Fibroblast of pulmonary artery (primary cell): ENCODE data around the gene ATF7.

Experiments
- DNase-seq: peaks from one replicate; pipeline ENCODE4 v3.0.0-alpha.2; 2010; ENCODE audit warnings: low read depth
- H3K4me3 ChIP-seq: replicated peaks from 2 replicates; pipeline ENCODE4 v1.5.1; 2011; ENCODE audit warnings: low read depth, mild to moderate bottlenecking, control low read depth, low read length, moderate library complexity
- TF ChIP-seq, protein P1 (sequence below): IDR thresholded peaks from 2 replicates; pipeline ENCODE4 v1.5.1; 2011; ENCODE audit warnings: mild to moderate bottlenecking, control low read depth, low read length, inconsistent platforms; ENCODE audit errors: missing control alignments

ATF7 gene

DNA sequence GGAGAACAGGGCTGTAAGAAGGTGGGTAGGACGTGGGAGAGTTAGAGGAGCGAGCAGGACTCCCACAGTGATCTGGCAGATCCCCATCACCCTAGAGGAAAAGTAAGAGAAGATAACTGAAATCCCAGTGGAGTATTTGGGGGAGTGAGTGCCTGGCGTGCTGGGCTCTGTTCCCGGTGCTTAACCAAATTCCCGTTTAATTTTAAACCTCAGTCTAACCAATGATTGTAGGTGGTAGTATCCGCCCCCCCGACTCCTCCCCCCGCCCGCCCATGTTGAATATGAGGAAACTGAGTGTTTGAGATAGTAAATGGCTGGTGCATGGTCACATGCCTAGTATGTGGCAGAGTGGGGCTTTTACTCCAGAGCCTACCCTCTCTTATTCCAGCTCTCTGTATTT, 123.9 kb downstream of the ATF7 start:
- peak; percentile 70 for DNase-seq
- H3K4me3 ChIP-seq, result peak overlapping the region; percentile 66
- TF ChIP-seq, protein P1, sequence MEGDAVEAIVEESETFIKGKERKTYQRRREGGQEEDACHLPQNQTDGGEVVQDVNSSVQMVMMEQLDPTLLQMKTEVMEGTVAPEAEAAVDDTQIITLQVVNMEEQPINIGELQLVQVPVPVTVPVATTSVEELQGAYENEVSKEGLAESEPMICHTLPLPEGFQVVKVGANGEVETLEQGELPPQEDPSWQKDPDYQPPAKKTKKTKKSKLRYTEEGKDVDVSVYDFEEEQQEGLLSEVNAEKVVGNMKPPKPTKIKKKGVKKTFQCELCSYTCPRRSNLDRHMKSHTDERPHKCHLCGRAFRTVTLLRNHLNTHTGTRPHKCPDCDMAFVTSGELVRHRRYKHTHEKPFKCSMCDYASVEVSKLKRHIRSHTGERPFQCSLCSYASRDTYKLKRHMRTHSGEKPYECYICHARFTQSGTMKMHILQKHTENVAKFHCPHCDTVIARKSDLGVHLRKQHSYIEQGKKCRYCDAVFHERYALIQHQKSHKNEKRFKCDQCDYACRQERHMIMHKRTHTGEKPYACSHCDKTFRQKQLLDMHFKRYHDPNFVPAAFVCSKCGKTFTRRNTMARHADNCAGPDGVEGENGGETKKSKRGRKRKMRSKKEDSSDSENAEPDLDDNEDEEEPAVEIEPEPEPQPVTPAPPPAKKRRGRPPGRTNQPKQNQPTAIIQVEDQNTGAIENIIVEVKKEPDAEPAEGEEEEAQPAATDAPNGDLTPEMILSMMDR, result no peak

- peak overlapping the region; percentile 66 for H3K4me3 ChIP-seq
- DNase-seq, result no peak
- TF ChIP-seq, protein P1, result no peak
Observed at GRCh38 chr12:53501615-53502181, 124.5 kb downstream of the ATF7 start.

DNA sequence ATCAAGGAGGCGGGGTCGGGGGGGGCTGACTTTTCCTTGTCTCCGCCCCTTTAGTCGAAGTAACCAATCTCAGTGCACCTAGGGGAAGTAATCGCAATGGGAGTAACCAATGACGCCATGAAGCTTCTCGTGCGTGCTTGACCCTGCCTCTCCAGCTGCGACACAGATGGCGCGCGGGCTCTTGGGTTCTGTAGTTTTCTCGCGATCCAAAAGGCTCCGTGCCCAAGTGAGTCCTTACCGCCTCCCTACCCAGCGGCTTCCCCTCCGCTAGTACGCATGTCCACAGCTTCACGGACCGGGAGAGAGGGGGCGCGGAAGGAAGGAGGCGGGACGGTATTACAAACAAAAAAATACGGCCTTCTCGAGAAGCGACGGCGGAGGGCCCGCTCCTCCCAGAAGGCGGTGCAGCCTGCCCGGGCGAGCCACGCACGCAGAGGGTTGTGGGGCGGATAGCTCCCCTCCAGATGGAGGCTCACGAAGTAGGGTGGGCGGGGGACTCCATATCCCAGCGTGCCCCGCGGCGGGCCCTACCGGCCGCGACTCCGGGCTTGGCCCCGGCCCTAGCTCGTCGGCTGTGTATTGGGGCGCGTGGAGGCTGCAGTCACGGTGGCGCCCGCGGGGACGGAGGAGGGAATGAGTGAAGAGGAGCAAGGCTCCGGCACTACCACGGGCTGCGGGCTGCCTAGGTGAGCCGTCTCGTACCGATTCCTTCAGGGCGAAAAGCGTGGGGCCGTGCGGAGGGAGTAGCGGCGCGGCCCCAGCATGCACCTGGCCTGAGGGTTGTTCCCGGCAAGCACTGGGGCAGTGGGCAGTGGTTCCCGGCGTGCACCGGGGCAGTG, 125.2 kb downstream of the ATF7 start, which contains the start of gene TARBP2:
TARBP2 (plus strand) TSS at position 508 of the 839 bp plus-strand sequence; CDS start at position 634, 126 bp downstream.
- peak within 1 kb of the TSS; percentile 66 for H3K4me3 ChIP-seq
- DNase-seq, result peak; percentile 100
- TF ChIP-seq, protein P1, result no peak

GRCh38 chr12:53500142-53500775, 125.9 kb downstream of the ATF7 start:
- TF ChIP-seq, protein P1, result no peak
- peak overlapping the region; percentile 66 for H3K4me3 ChIP-seq
- DNase-seq, result peak; percentile 93

GRCh38 chr12:53499266-53500141, 126.7 kb downstream of the ATF7 start, which contains the start of gene MAP3K12:
MAP3K12 (minus strand) TSS chr12:53499458; CDS start chr12:53487391, 12,067 bp downstream.
- TF ChIP-seq, protein P1, result no peak
- H3K4me3 ChIP-seq, result peak within 1 kb of the TSS; percentile 66
- DNase-seq, result peak; percentile 75

DNA sequence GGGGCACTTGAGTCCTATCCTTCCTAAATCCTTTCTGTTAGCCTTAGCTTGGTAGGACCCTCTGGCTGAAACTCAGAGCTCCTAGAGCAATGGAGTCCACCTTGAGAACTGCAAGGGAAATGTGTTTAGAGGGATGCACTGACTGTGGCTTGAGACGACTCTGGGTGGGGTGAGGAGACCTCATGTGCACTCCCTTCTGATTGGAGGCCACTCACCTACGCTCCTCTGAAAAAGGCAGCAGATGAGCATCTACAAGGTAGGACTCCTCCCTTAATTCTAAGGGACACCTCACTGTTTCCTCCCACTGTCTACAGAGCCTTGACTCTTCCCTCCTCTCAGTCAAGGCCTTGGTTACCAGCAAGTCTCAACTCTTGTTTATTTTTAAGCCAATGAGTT, 127.9 kb downstream of the ATF7 start:
- no peak for DNase-seq
- H3K4me3 ChIP-seq, result peak overlapping the region; percentile 66
- TF ChIP-seq, protein P1, result no peak
